ENCODE data around the gene TRAF3. TPM values are rescaled to one million over a fixed set of nuclear protein-coding genes. Genes with fewer than 3 reads are reported as not detected.

The TRAF3 gene
- polyA plus RNA-seq, 1 of the 3 experiments (the other 2 are of a cell fraction) = 17.9 TPM

GRCh38 chr14:102760496-102761193 lies 16.6 kb upstream of the TRAF3 start:
- POLR2A ChIA-PET = no interaction called here
- Histone ChIP-seq H3K27me3 (ENCODE audit: insufficient read depth) (no peaks in the 10 kb centered on the region), H4K20me1 (ENCODE audit: insufficient read depth) (no peaks in the 10 kb centered on the region), H3K4me3 (ENCODE audit: low read depth in 2 of 2, low read length in 1 of 2) (no peak overlapping the region), H3K79me2 (ENCODE audit: insufficient read depth) (no peaks in the 10 kb centered on the region), H3K9ac (no peak overlapping the region), H3K27ac (ENCODE audit: low read depth in 2 of 2, low read length in 1 of 2) (no peak overlapping the region), H2AFZ (ENCODE audit: low read depth) (no peak overlapping the region), H3K9me2 (no peaks in the 10 kb centered on the region), H3F3A (replicated peaks; ENCODE audit: insufficient read depth) (no peaks in the 10 kb centered on the region), H3K9me3 (no peaks in the 10 kb centered on the region), H3K36me3 (replicated peaks in 1 of 2; ENCODE audit: control insufficient read depth in 1 of 2, insufficient read depth in 2 of 2, low read length in 1 of 2) (no peaks in the 10 kb centered on the region), H3K4me2 (no peak overlapping the region), H3K4me1 (ENCODE audit: control insufficient read depth in 1 of 2, insufficient read depth in 2 of 2, low read depth in 1 of 2, low read length in 1 of 2) (no peaks in the 10 kb centered on the region; a peak in 1 of 4 replicates)
- no peak for DNase-seq
- no peak for TF ChIP-seq MAX (IDR thresholded peaks at IDR 0.05; ENCODE audit: low read depth)
- no peak for TF ChIP-seq FOSL2 (IDR thresholded peaks at IDR 0.05; ENCODE audit: borderline replicate concordance, low read depth)
- TF ChIP-seq FOXJ3 (CRISPR knock-in tag; IDR thresholded peaks at IDR 0.05) = no peak
- no peak for TF ChIP-seq EP300 (IDR thresholded peaks at IDR 0.05; ENCODE audit: borderline replicate concordance in 1 of 2, low read depth in 1 of 2, low read length in 1 of 2)
- no peak for TF ChIP-seq MEF2A (IDR thresholded peaks at IDR 0.05; ENCODE audit: borderline replicate concordance, low read depth)
- no peak for TF ChIP-seq NRF1 (IDR thresholded peaks at IDR 0.05; ENCODE audit: low read depth, low read length)
- no peak for TF ChIP-seq POLR2AphosphoS5 (IDR thresholded peaks at IDR 0.05; ENCODE audit: low read depth, low read length)
- no peak for TF ChIP-seq YY1 (IDR thresholded peaks at IDR 0.05; ENCODE audit: low read depth)
- TF ChIP-seq USF2 (IDR thresholded peaks at IDR 0.05; ENCODE audit: borderline replicate concordance, low read depth, low read length) = no peak
- TF ChIP-seq REST (IDR thresholded peaks at IDR 0.05; ENCODE audit: low read depth, low read length) = no peak
- CTCF ChIA-PET = interaction anchor here (0.7 to 1.2 kb wide), 2 partner anchors 9 to 14 kb away, joined by 3 read pairs; no protein-coding TSS in a partner anchor
- WGBS (ENCODE audit: low lambda C conversion rate) = 94% methylated on average over 21 of the region's 21 CpGs

GRCh38 chr14:102761206-102761605 lies 16.0 kb upstream of the TRAF3 start:
- Histone ChIP-seq H3K79me2 (ENCODE audit: insufficient read depth) (no peaks in the 10 kb centered on the region), H3K4me3 (ENCODE audit: low read depth in 2 of 2, low read length in 1 of 2) (no peak overlapping the region), H3K27ac (ENCODE audit: low read depth in 2 of 2, low read length in 1 of 2) (no peak overlapping the region), H3K9me2 (no peaks in the 10 kb centered on the region), H3K27me3 (ENCODE audit: insufficient read depth) (no peaks in the 10 kb centered on the region), H3F3A (replicated peaks; ENCODE audit: insufficient read depth) (no peaks in the 10 kb centered on the region), H3K9ac (no peak overlapping the region), H3K4me2 (no peak overlapping the region), H3K9me3 (no peaks in the 10 kb centered on the region), H3K4me1 (ENCODE audit: control insufficient read depth in 1 of 2, insufficient read depth in 2 of 2, low read depth in 1 of 2, low read length in 1 of 2) (no peaks in the 10 kb centered on the region; a peak in 1 of 4 replicates), H2AFZ (ENCODE audit: low read depth) (no peak overlapping the region), H4K20me1 (ENCODE audit: insufficient read depth) (no peaks in the 10 kb centered on the region), H3K36me3 (replicated peaks in 1 of 2; ENCODE audit: control insufficient read depth in 1 of 2, insufficient read depth in 2 of 2, low read length in 1 of 2) (no peaks in the 10 kb centered on the region)
- WGBS (ENCODE audit: low lambda C conversion rate) = 93% methylated on average over 10 of the region's 15 CpGs
- no peak for DNase-seq
- CTCF ChIA-PET = no interaction called here
- POLR2A ChIA-PET = no interaction called here
- no peak for TF ChIP-seq FOXM1 (IDR thresholded peaks at IDR 0.05; ENCODE audit: low read depth)

Measured in SK-N-SH (cell line).